ENCODE data around the gene CD79B.
"Not testable (repeated sequence)": the region's sequence is repeated elsewhere in the genome, so short reads cannot be mapped to it uniquely, and the experiment has no call there.

Gene CD79B

DNA sequence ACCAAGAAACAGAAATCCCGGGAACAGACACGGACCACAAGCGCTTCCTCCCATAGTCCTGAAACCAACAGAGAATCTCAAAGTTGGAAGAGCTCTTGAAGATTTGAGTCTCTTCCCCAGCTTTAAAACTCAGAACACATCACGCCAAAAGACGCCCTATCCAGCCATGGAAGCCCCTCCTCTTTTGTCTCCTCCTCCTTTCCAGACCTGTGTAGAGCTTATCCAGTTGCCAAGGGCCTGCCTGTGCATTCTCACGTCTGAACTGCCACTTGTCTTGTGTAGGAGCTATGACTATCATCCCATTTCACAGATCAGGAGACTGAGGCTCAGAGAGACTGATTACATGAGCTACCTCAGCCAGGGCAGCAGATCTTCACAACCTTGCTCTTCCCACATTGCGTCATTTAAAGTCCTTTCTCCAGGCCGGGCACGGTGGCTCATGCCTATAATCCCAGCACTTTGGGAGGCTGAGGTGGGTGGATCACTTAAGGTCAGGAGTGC lies 49.5 kb downstream of the CD79B start:
- in situ Hi-C loops (cut with MboI; ENCODE audit: low sequenced_read_pairs) = not testable (repeated sequence)

DNA sequence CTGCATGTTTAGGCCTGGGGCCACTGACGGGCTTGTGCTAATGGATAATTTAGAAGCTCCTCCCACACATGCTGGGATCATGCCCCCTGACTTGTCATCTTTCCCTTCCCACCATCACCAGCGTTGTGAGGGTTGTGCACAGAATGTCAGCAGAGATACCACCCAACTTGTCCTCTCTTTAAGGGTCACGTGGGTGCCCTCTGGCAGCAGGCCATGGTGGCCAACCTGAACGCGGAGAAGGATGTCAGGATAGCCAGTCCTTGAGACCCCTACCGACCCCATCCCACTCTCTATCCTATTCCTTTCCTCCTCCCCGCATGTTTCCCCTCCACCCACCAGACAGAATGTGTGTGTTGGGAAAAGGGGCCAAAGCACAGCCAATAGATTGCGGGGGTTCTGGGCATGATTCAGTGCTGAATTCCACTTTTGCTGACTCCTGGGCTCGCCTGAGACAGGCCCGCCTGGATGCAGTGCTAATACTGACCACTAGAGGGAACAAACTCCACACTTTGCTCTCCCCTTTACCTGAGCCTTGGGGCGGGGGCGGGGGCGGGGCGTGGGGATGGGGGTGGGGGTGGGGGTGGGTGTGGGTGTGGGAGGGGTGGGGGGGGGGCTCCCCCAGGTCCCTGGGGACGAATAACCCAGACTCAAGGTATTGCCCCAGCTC lies 50.1 kb downstream of the CD79B start, which contains the start of gene GH2:
GH2 (minus strand) TSS at position 10 of the 667 bp plus-strand sequence. CDS start 143 bp downstream, outside the sequence.
- in situ Hi-C loops (cut with MboI; ENCODE audit: low sequenced_read_pairs) = no loop called here

DNA sequence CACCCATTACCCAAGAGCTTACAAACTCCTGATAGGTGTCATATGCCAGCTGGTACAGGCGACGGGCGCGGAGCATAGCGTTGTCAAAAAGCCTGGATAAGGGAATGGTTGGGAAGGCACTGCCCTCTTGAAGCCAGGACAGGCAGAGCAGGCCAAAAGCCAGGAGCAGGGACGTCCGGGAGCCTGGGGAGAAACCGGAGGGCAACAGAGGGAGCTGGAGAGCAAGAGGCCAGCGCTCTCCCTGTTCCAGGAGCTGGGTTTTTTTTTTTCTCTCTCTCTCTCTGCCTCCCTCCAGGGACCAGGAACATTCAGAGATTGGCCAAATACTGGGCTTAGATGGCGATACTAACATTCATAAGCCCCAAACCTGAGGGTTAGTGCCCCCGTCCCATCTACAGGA lies 50.8 kb downstream of the CD79B start:
- in situ Hi-C loops (cut with MboI; ENCODE audit: low sequenced_read_pairs) = not testable (repeated sequence)

DNA sequence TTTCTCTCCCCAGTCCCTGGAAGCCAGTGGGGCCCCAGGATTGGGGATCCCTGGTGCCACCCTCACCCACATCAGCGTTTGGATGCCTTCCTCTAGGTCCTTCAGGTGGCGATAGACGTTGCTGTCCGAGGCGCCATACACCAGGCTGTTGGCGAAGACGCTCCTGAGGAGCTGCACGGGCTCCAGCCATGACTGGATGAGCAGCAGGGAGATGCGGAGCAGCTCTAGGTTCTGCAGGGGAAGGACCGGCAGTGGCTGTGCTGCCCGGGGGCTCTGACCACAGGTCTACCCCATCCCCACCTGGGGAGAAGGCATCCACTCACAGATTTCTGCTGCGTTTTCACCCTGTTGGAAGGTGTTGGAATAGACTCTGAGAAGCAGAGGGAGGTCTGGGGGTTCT lies 51.4 kb downstream of the CD79B start:
- in situ Hi-C loops (cut with MboI; ENCODE audit: low sequenced_read_pairs) = no loop called here
